Common myeloid progenitor, CD34-positive (primary cell): ENCODE data around the gene PTPRN2.

Experiments
- CTCF ChIA-PET: fragments of 350-600 bp; sonication (Branson Sonifier 250); formaldehyde crosslinking; loops from one replicate; lab custom pipeline; 2021; ENCODE audit warnings: antibody characterized with exemption; lab: Charles Lee
- POLR2A ChIA-PET: fragments of 350-600 bp; sonication (Branson Sonifier 250); formaldehyde crosslinking; loops from one replicate; lab custom pipeline; 2021; ENCODE audit warnings: antibody characterized with exemption; lab: Charles Lee
- DNase-seq, 3 donors: peaks; one replicate each; pipeline versions ENCODE4 v3.0.0 to v3.0.0-alpha.2; 2013
- H3K27ac ChIP-seq, 2 experiments: 1 replicate in 1 of 2; 2 replicates in 1 of 2; pipeline ENCODE4 v1.7.0; 2013; ENCODE audit warnings: inconsistent platforms in 2 of 2, low read length in 2 of 2, mild to moderate bottlenecking in 2 of 2, low read depth in 1 of 2, moderate library complexity in 1 of 2; ENCODE audit not compliant: severe bottlenecking in 2 of 2, insufficient read depth in 1 of 2, poor library complexity in 1 of 2
- H3K27me3 ChIP-seq, 5 experiments: replicated peaks in 2 of 5; 1 replicate in 3 of 5; 2 replicates in 2 of 5; pipeline versions ENCODE4 v1.6.1 to v1.7.0; 2013; ENCODE audit warnings: low read length in 4 of 5, mild to moderate bottlenecking in 2 of 5, moderate library complexity in 2 of 5, inconsistent platforms in 1 of 5; ENCODE audit not compliant: insufficient read depth in 5 of 5, control insufficient read depth in 4 of 5
- H3K36me3 ChIP-seq, 4 experiments: 1 replicate in 2 of 4; 2 replicates in 2 of 4; pipeline versions ENCODE4 v1.6.1 to v1.7.0; 2013; ENCODE audit warnings: low read length in 3 of 4, control low read depth in 1 of 4, mild to moderate bottlenecking in 1 of 4; ENCODE audit not compliant: control insufficient read depth in 4 of 4, insufficient read depth in 4 of 4
- H3K4me1 ChIP-seq, 4 experiments: 1 replicate in 3 of 4; 2 replicates in 1 of 4; pipeline versions ENCODE4 v1.6.1 to v1.7.1; 2013; ENCODE audit warnings: low read length in 3 of 4, mild to moderate bottlenecking in 3 of 4, control low read depth in 1 of 4, inconsistent platforms in 1 of 4, moderate library complexity in 1 of 4; ENCODE audit not compliant: control insufficient read depth in 4 of 4, insufficient read depth in 4 of 4; ENCODE audit errors: control extremely low read depth in 1 of 4
- H3K4me3 ChIP-seq, 7 experiments: 1 replicate in 4 of 7; 2 replicates in 3 of 7; pipeline versions ENCODE4 v1.5.1 to v1.7.0; 2013; ENCODE audit warnings: mild to moderate bottlenecking in 7 of 7, low read length in 6 of 7, moderate library complexity in 6 of 7, inconsistent platforms in 2 of 7, low read depth in 2 of 7, control low read depth in 1 of 7; ENCODE audit not compliant: insufficient read depth in 4 of 7, control insufficient read depth in 1 of 7; ENCODE audit errors: extremely low read depth in 1 of 7
- H3K9me3 ChIP-seq, 5 experiments: 1 replicate in 4 of 5; 2 replicates in 1 of 5; pipeline versions ENCODE4 v1.6.1 to v1.7.1; 2013; ENCODE audit warnings: low read length in 4 of 5, mild to moderate bottlenecking in 2 of 5, inconsistent platforms in 1 of 5, low read depth in 1 of 5, moderate library complexity in 1 of 5; ENCODE audit not compliant: control insufficient read depth in 4 of 5, insufficient read depth in 2 of 5; ENCODE audit errors: control extremely low read depth in 1 of 5
- WGBS: methylation state at CpG from one replicate; pipeline ENCODE4 v1.1.5; 2013; ENCODE audit not compliant: insufficient coverage; 5-methylcytosine and 5-hydroxymethylcytosine counted together

The PTPRN2 gene

GRCh38 chr7:158244873-158245723 lies 342.5 kb downstream of the PTPRN2 start:
- Histone ChIP-seq H3K27ac (no peak overlapping the region), H3K4me3 (no peak overlapping the region), H3K9me3 (peaks cover 0 to 27% (median 8%) of the 10 kb centered on the region in 5 experiments), H3K4me1 (no peaks in the 10 kb centered on the region), H3K27me3 (no peaks in the 10 kb centered on the region), H3K36me3 (no peaks in the 10 kb centered on the region)
- ChIA-PET POLR2A (no interaction called here), CTCF (no interaction called here)
- DNase-seq, result no peak
- WGBS, result 97% methylated on average over 38 of the region's 40 CpGs

- H3K27ac ChIP-seq, result no peak overlapping the region
- H3K9me3 ChIP-seq, result peaks cover 0 to 27% (median 8%) of the 10 kb centered on the region in 5 experiments
- 100% methylated on average over 3 of the region's 4 CpGs for WGBS
- DNase-seq, result no peak
- H3K27me3 ChIP-seq, result no peaks in the 10 kb centered on the region
- H3K36me3 ChIP-seq, result no peaks in the 10 kb centered on the region
- CTCF ChIA-PET, result no interaction called here
- POLR2A ChIA-PET, result no interaction called here
- no peaks in the 10 kb centered on the region for H3K4me1 ChIP-seq
- H3K4me3 ChIP-seq, result no peak overlapping the region
Observed at GRCh38 chr7:158244430-158244829, 343.2 kb downstream of the PTPRN2 start.

GRCh38 chr7:158241919-158242318 lies 345.7 kb downstream of the PTPRN2 start:
- DNase-seq, result no peak
- WGBS, result 88% methylated on average over 6 of the region's 7 CpGs
- no peak overlapping the region for H3K4me3 ChIP-seq
- no peak overlapping the region for H3K27ac ChIP-seq
- peaks cover 0 to 20% (median 3%) of the 10 kb centered on the region in 5 experiments for H3K9me3 ChIP-seq
- ChIA-PET POLR2A (no interaction called here), CTCF (no interaction called here)
- no peaks in the 10 kb centered on the region for H3K27me3 ChIP-seq
- H3K4me1 ChIP-seq, result no peaks in the 10 kb centered on the region
- no peaks in the 10 kb centered on the region for H3K36me3 ChIP-seq

GRCh38 chr7:158240801-158241200 lies 346.8 kb downstream of the PTPRN2 start:
- Histone ChIP-seq H3K27me3 (no peaks in the 10 kb centered on the region), H3K4me1 (no peaks in the 10 kb centered on the region), H3K9me3 (peaks cover 0 to 16% (median 3%) of the 10 kb centered on the region in 5 experiments), H3K4me3 (no peak overlapping the region), H3K27ac (no peak overlapping the region), H3K36me3 (no peaks in the 10 kb centered on the region)
- POLR2A ChIA-PET, result no interaction called here
- WGBS, result 93% methylated on average over 2 of the region's 3 CpGs
- CTCF ChIA-PET, result no interaction called here
- no peak for DNase-seq

GRCh38 chr7:158239290-158239981 lies 348.2 kb downstream of the PTPRN2 start:
- WGBS, result 82% methylated on average over 30 of the region's 30 CpGs

DNA sequence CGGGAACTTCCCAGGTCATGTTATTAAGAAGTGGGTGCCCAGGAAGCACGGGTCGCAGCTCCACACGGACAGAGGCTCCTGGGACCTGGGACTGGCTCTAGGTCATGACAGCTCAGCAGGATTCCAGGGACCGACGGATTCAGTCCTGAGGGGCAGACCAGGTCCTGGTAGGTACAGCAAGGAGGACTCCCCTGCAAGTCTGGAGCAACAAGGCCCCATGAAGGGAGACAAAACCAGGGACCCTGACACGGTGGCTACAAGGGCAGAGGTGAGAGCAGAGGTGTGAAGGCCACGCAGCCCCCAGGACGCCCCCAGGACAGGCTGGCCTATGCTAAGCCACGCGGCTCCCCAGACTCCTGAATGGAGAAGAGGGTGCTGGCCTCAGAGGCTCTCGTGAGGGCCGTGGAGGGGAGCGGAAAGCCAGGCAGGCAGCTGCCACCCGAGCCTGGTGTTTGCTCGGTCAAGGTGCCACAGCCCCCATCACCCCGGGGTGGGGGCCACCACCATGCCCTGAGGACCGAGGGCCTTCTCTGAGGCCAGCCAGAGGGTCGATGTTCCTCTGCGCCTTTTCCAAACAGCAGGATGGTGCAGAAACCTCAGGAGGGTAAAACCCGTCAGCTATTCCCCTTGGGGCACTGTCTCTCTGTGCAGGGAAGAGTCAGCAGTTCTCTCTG lies 348.9 kb downstream of the PTPRN2 start:
- H3K36me3 ChIP-seq, result no peaks in the 10 kb centered on the region
- no peaks in the 10 kb centered on the region for H3K27me3 ChIP-seq
- WGBS, result 87% methylated on average over 21 of the region's 21 CpGs
- no peak overlapping the region for H3K27ac ChIP-seq
- H3K4me1 ChIP-seq, result no peaks in the 10 kb centered on the region
- ChIA-PET POLR2A (no interaction called here), CTCF (no interaction called here)
- peaks cover 0 to 14% (median 0%) of the 10 kb centered on the region in 5 experiments for H3K9me3 ChIP-seq
- no peak overlapping the region for H3K4me3 ChIP-seq
- DNase-seq, result no peak

More at GRCh38 chr7:158239290-158239981, 348.2 kb downstream of the PTPRN2 start:
- Histone ChIP-seq H3K4me3 (no peak overlapping the region), H3K27ac (no peak overlapping the region), H3K9me3 (peaks cover 0 to 14% (median 0%) of the 10 kb centered on the region in 5 experiments), H3K4me1 (no peaks in the 10 kb centered on the region), H3K36me3 (no peaks in the 10 kb centered on the region), H3K27me3 (no peaks in the 10 kb centered on the region)
- DNase-seq, result no peak
- ChIA-PET CTCF (no interaction called here), POLR2A (no interaction called here)
